Body of pancreas (tissue), 4 donors: ENCODE results near the gene IL1RAPL1. TPM values are rescaled to one million over a fixed set of nuclear protein-coding genes. Genes with fewer than 3 reads are reported as not detected.

Experiments used
- ATAC-seq: fragments of 150-250 bp; one replicate; pipeline ENCODE4 v1.9.1; 2016
- DNase-seq, 4 donors: peaks; one replicate each; pipeline ENCODE4 v3.0.0-alpha.2; 2019
- H3K27ac ChIP-seq, 4 donors: fragments of 200-600 bp; sonication (generic); 1 replicate in 3 of 4; 2 replicates in 1 of 4; pipeline versions ENCODE4 v1.5.1 to v1.6.1; 2016 to 2019; ENCODE audit warnings: mild to moderate bottlenecking in 1 of 4, mixed read lengths in 1 of 4, moderate library complexity in 1 of 4
- H3K27me3 ChIP-seq, 2 donors: fragments of 200-600 bp; sonication (generic); one replicate each; pipeline ENCODE4 v1.6.0; 2016; ENCODE audit warnings: mild to moderate bottlenecking in 1 of 2
- H3K36me3 ChIP-seq, 2 donors: fragments of 200-600 bp; sonication (generic); replicated peaks in 1 of 2; 2 replicates each; pipeline ENCODE4 v1.5.1; 2016; ENCODE audit warnings: low read depth in 2 of 2; ENCODE audit not compliant: insufficient read depth in 1 of 2
- H3K4me1 ChIP-seq: fragments of 200-600 bp; sonication (generic); one replicate; pipeline ENCODE4 v1.6.0; 2016
- H3K4me3 ChIP-seq, 2 donors: fragments of 200-600 bp; sonication (generic); 1 replicate in 1 of 2; 2 replicates in 1 of 2; pipeline ENCODE4 v1.5.1; 2016 to 2019
- H3K9me3 ChIP-seq, 3 donors: fragments of 200-600 bp; sonication (generic); 1 replicate in 2 of 3; 2 replicates in 1 of 3; pipeline ENCODE4 v1.5.1; 2016
- POLR2A ChIP-seq, 3 donors: fragments of 450-650 bp; IDR thresholded peaks; one replicate each; pipeline ENCODE4 v1.6.1; 2016; ENCODE audit warnings: antibody characterized with exemption in 3 of 3, mild to moderate bottlenecking in 2 of 3
- WGBS, 2 donors: methylation state at CpG; one replicate each; pipeline ENCODE4 v1.1.5; 2017; 5-methylcytosine and 5-hydroxymethylcytosine counted together
- intact Hi-C: fragments of 100-400 bp; cut with DNase I; formaldehyde crosslinking; loops from one replicate; pipeline ENCODE4 v1.15.1; 2023
- total RNA-seq, 2 donors: library from RNA; depleted of rRNA; stranded (reverse); fragments of >200 nt; gene quantifications; one replicate each; pipeline ENCODE4 v1.1.0, GENCODE V29; 2016
- TF ChIP-seq, protein P1 (sequence below), 7 experiments: fragments of 450-650 bp in 4 of 7; fragments of 200-600 bp in 3 of 7; sonication (generic) in 3 of 7; IDR thresholded peaks; one replicate each; pipeline ENCODE4 v1.5.1; 2016 to 2019; ENCODE audit warnings: antibody characterized with exemption in 7 of 7

The IL1RAPL1 gene
- total RNA-seq, 2 donors from 2014 or later, result 0.26 TPM; not detected in 1

- Histone ChIP-seq H3K4me3 (no peak overlapping the region), H3K27ac (no peak overlapping the region), H3K36me3 (no peaks in the 10 kb centered on the region), H3K27me3 (no peaks in the 10 kb centered on the region), H3K4me1 (no peaks in the 10 kb centered on the region), H3K9me3 (no peaks in the 10 kb centered on the region)
- TF ChIP-seq, protein P1, sequence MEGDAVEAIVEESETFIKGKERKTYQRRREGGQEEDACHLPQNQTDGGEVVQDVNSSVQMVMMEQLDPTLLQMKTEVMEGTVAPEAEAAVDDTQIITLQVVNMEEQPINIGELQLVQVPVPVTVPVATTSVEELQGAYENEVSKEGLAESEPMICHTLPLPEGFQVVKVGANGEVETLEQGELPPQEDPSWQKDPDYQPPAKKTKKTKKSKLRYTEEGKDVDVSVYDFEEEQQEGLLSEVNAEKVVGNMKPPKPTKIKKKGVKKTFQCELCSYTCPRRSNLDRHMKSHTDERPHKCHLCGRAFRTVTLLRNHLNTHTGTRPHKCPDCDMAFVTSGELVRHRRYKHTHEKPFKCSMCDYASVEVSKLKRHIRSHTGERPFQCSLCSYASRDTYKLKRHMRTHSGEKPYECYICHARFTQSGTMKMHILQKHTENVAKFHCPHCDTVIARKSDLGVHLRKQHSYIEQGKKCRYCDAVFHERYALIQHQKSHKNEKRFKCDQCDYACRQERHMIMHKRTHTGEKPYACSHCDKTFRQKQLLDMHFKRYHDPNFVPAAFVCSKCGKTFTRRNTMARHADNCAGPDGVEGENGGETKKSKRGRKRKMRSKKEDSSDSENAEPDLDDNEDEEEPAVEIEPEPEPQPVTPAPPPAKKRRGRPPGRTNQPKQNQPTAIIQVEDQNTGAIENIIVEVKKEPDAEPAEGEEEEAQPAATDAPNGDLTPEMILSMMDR (IDR thresholded peaks at IDR 0.05), result no peak
- TF ChIP-seq POLR2A (IDR thresholded peaks at IDR 0.05), result no peak
- DNase-seq (no peak), ATAC-seq (no peak)
- intact Hi-C loops, result no loop called here
- WGBS, 2 donors, result 73 to 91% methylated on average over 2 of the region's 2 CpGs
Observed at GRCh38 chrX:29039501-29039900, 452.3 kb downstream of the IL1RAPL1 start.

DNA sequence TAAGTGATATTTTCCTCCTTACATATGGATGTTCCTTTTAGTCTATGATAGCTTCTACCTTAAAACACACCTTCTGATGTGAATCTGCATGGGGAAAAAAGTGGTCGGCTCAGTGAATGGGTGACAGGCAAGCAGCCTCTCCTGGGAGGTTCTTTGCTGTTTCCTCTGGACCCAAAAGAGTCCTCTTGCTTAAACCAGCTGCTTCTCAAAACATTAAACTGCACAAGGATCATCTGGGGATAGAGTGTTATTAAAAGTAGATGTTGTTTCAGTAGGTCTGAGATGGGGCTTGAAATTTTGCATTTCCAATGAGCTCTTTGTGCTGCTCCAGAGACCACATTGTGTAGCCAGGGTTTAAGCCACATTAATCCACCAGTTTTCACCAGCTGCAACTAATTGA lies 452.9 kb downstream of the IL1RAPL1 start:
- intact Hi-C loops, result no loop called here
- H3K27ac ChIP-seq, result no peak overlapping the region
- WGBS, 2 donors, result 71 to 83% methylated on average over 1 of the region's 1 CpG
- ATAC-seq, result no peak
- H3K4me1 ChIP-seq, result no peaks in the 10 kb centered on the region
- no peaks in the 10 kb centered on the region for H3K36me3 ChIP-seq
- no peak for TF ChIP-seq POLR2A (IDR thresholded peaks at IDR 0.05)
- TF ChIP-seq, protein P1 (IDR thresholded peaks at IDR 0.05), result no peak
- no peaks in the 10 kb centered on the region for H3K27me3 ChIP-seq
- H3K9me3 ChIP-seq, result no peaks in the 10 kb centered on the region
- no peak for DNase-seq
- H3K4me3 ChIP-seq, result no peak overlapping the region

DNA sequence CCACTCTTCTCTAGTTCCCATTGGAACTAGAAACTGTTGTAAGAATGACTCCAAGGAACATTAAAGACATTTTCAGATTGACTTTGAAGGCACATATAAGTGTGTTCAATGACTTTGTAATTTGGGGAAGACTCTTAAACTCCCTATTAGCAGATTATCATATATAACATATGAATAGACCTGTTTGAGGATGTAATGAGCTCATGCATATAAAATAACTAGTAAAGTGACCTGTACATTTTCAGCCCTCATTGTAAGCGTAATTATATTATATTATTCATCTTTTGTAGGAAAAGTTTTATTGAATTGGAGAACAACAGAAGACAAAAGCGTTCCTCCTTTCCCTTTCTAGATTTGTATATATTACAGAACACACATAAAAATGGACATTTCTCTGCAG lies 455.1 kb downstream of the IL1RAPL1 start:
- WGBS, 2 donors, result 88 to 95% methylated on average over 2 of the region's 2 CpGs
- TF ChIP-seq, protein P1 (IDR thresholded peaks at IDR 0.05), result no peak
- TF ChIP-seq POLR2A (IDR thresholded peaks at IDR 0.05), result no peak
- Histone ChIP-seq H3K27ac (no peak overlapping the region), H3K4me1 (no peaks in the 10 kb centered on the region), H3K27me3 (no peaks in the 10 kb centered on the region), H3K4me3 (no peak overlapping the region), H3K9me3 (no peaks in the 10 kb centered on the region), H3K36me3 (no peaks in the 10 kb centered on the region)
- ATAC-seq (no peak), DNase-seq (no peak)
- intact Hi-C loops, result no loop called here

GRCh38 chrX:29043746-29044145 lies 456.5 kb downstream of the IL1RAPL1 start:
- ATAC-seq (no peak), DNase-seq (no peak)
- H3K4me3 ChIP-seq, result no peak overlapping the region
- no peak overlapping the region for H3K27ac ChIP-seq
- H3K9me3 ChIP-seq, result no peaks in the 10 kb centered on the region
- intact Hi-C loops, result no loop called here
- no peaks in the 10 kb centered on the region for H3K4me1 ChIP-seq
- no peaks in the 10 kb centered on the region for H3K27me3 ChIP-seq
- H3K36me3 ChIP-seq, result no peaks in the 10 kb centered on the region
- 70 to 76% methylated on average over 3 of the region's 3 CpGs for WGBS, 2 donors
- no peak for TF ChIP-seq POLR2A (IDR thresholded peaks at IDR 0.05)
- TF ChIP-seq, protein P1 (IDR thresholded peaks at IDR 0.05), result no peak

GRCh38 chrX:29044423-29045184 lies 457.4 kb downstream of the IL1RAPL1 start:
- Histone ChIP-seq H3K36me3 (no peaks in the 10 kb centered on the region), H3K27ac (no peak overlapping the region), H3K4me1 (no peaks in the 10 kb centered on the region), H3K9me3 (no peaks in the 10 kb centered on the region), H3K4me3 (no peak overlapping the region), H3K27me3 (no peaks in the 10 kb centered on the region)
- 38 to 40% methylated on average over 7 of the region's 7 CpGs for WGBS, 2 donors
- intact Hi-C loops, result no loop called here
- ATAC-seq (no peak), DNase-seq (no peak)
- TF ChIP-seq, protein P1 (IDR thresholded peaks at IDR 0.05), result peak in 3 of 7 experiments; percentile 24 to 36 (median 33)
- TF ChIP-seq POLR2A (IDR thresholded peaks at IDR 0.05), result no peak
